Kidney epithelial cell (primary cell): Measurements from ENCODE around the gene CNTNAP2. TPM values are rescaled to one million over a fixed set of nuclear protein-coding genes. Genes with fewer than 3 reads are reported as not detected.
"Not testable (repeated sequence)": the region's sequence is repeated elsewhere in the genome, so short reads cannot be mapped to it uniquely, and the experiment has no call there.

Experiments
- DNase-seq: peaks from one replicate; pipeline ENCODE4 v3.0.0-alpha.2; 2010; ENCODE audit warnings: low read depth
- H3K27me3 ChIP-seq: 2 replicates; pipeline ENCODE4 v1.6.0; 2011; ENCODE audit warnings: low read length; ENCODE audit not compliant: control insufficient read depth, insufficient read depth
- H3K36me3 ChIP-seq: 2 replicates; pipeline ENCODE4 v1.5.1; 2011; ENCODE audit warnings: low read length; ENCODE audit not compliant: control insufficient read depth, insufficient read depth
- H3K4me3 ChIP-seq: 2 replicates; pipeline ENCODE4 v1.5.1; 2011; ENCODE audit warnings: low read depth, mild to moderate bottlenecking, control low read depth, low read length
- total RNA-seq: library from RNA; depleted of rRNA; stranded (reverse); fragments of >200 nt; gene quantifications from 2 replicates; pipeline ENCODE4 v1.2.3, GENCODE V29; 2015
- TF ChIP-seq, protein P1 (sequence below): IDR thresholded peaks from 2 replicates; pipeline ENCODE4 v1.5.1; 2011; ENCODE audit warnings: mild to moderate bottlenecking, moderate library complexity, low read length, control low read depth, inconsistent platforms; ENCODE audit not compliant: insufficient read depth, poor library complexity, severe bottlenecking

The CNTNAP2 gene
- total RNA-seq, 1 donor from 2014 or later, result 14.0 TPM

DNA sequence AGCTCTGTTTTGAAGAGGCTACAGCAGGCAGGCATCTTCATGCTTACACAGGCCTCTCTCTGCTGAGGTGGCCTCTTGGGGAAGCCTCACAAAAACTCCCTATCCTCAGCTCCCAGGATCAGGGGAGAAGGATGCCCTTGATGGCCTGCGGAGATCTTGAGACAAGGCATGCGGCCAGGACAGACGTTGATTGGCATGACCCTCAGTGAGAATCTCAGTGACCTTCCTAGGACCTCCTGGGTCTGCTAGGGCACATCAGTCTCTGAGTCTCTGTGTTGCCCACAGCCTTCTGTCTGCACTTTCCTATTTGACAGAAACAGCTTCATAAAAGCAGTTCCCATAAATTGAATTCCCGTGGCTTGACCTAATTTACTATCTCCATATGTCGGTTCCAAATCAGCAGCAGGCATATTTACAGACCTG, 1468.2 kb downstream of the CNTNAP2 start:
- no peak for DNase-seq
- Histone ChIP-seq H3K27me3 (no peaks in the 10 kb centered on the region), H3K4me3 (no peak overlapping the region), H3K36me3 (no peaks in the 10 kb centered on the region)
- TF ChIP-seq, protein P1, sequence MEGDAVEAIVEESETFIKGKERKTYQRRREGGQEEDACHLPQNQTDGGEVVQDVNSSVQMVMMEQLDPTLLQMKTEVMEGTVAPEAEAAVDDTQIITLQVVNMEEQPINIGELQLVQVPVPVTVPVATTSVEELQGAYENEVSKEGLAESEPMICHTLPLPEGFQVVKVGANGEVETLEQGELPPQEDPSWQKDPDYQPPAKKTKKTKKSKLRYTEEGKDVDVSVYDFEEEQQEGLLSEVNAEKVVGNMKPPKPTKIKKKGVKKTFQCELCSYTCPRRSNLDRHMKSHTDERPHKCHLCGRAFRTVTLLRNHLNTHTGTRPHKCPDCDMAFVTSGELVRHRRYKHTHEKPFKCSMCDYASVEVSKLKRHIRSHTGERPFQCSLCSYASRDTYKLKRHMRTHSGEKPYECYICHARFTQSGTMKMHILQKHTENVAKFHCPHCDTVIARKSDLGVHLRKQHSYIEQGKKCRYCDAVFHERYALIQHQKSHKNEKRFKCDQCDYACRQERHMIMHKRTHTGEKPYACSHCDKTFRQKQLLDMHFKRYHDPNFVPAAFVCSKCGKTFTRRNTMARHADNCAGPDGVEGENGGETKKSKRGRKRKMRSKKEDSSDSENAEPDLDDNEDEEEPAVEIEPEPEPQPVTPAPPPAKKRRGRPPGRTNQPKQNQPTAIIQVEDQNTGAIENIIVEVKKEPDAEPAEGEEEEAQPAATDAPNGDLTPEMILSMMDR, result no peak

- H3K4me3 ChIP-seq, result no peak overlapping the region
- DNase-seq, result no peak
- H3K36me3 ChIP-seq, result no peaks in the 10 kb centered on the region
- H3K27me3 ChIP-seq, result no peaks in the 10 kb centered on the region
- TF ChIP-seq, protein P1, result no peak
These were observed 1469.5 kb downstream of the CNTNAP2 start for GRCh38 chr7:147586110-147586509.

- DNase-seq, result no peak
- Histone ChIP-seq H3K36me3 (no peaks in the 10 kb centered on the region), H3K27me3 (no peaks in the 10 kb centered on the region), H3K4me3 (no peak overlapping the region)
- TF ChIP-seq, protein P1, result no peak
These were observed 1469.9 kb downstream of the CNTNAP2 start for GRCh38 chr7:147586526-147586925.

DNA sequence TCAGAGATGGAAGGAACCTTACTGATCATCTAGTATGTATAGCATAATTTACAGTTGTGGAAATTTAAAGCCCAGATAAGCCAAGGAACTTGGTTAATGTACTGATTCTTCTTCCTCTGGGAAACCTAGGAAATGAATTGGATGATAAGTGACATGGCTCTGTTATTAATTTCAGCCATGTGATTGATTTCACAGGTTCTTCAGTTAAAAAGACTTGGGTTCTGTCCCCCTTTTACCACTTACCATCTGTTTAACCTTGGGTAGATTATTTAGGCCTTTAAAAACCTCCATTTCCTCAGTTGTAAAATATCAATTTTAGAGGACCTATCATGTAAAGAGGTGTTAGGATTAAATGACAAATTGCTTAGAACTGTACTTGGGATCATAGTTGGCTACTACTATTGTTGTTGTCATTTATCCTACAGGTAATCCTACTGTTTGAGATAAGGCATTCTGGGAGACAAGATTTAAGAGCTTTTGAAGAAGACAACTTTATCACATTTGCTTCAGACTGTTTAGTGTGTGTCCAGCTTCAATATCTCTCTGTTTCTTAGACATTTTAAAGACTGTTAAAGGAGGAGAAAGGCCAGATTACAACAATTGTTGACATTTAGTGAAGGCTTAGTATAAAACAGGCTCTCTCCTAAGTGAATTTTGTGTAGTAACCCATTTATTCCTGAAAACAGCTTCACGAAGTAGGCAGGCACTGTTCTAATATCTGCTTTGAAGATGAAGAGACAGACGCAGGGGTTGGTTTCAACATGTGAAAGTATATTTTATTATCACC, 1476.9 kb downstream of the CNTNAP2 start:
- TF ChIP-seq, protein P1, result no peak
- H3K4me3 ChIP-seq, result no peak overlapping the region
- H3K27me3 ChIP-seq, result no peaks in the 10 kb centered on the region
- DNase-seq, result no peak
- no peaks in the 10 kb centered on the region for H3K36me3 ChIP-seq

DNA sequence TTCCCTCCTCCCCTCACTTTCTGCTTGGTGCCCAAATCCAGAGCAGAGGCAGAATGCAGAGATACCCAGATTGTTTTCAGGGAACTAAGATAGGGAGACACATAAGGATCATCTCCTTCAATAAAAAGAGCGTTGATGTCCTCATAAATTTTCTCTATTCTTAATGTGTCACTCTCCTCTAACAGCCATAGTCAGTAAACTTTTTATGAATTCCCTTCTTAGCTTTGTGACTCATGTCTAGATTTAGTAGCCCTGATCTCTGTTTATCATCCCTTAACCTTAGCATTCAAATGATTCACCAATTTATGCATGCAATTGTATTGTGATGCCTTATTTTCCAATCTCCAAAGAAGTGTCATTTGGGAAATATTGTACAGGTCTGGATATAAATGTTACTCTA, 1478.4 kb downstream of the CNTNAP2 start:
- H3K27me3 ChIP-seq, result no peaks in the 10 kb centered on the region
- no peaks in the 10 kb centered on the region for H3K36me3 ChIP-seq
- H3K4me3 ChIP-seq, result no peak overlapping the region
- TF ChIP-seq, protein P1, result no peak
- no peak for DNase-seq

DNA sequence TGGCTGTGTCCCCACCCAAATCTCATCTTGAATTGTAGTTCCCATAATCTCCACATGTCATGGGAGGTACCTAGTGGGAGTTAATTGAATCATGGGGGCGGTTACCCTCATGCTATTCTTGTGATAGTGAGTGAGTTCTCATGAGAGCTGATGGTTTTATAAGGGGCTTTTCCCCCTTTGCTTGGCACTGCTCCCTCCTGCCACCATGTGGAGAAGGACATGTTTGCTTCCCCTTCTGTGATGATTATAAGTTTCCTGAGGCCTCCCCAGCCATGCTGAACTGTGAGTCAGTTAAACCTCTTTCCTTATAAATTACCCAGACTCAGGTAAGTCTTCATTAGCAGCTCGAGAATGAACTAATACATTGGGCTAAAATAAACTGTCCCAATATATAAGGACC, 1482.1 kb downstream of the CNTNAP2 start:
- not testable (repeated sequence) for H3K36me3 ChIP-seq, DNase-seq, H3K27me3 ChIP-seq, H3K4me3 ChIP-seq
